Glomerular visceral epithelial cell (primary cell): ENCODE measurements around the gene MOV10L1.
"Not testable (repeated sequence)": the region's sequence is repeated elsewhere in the genome, so short reads cannot be mapped to it uniquely, and the experiment has no call there.

ENCODE experiments used
- DNase-seq: peaks from one replicate; pipeline ENCODE4 v3.0.0-alpha.2; 2016; ENCODE audit errors: extremely low spot score

The MOV10L1 gene

GRCh38 chr22:50078246-50078645, 11.6 kb upstream of the MOV10L1 start:
- no peak for DNase-seq

DNA sequence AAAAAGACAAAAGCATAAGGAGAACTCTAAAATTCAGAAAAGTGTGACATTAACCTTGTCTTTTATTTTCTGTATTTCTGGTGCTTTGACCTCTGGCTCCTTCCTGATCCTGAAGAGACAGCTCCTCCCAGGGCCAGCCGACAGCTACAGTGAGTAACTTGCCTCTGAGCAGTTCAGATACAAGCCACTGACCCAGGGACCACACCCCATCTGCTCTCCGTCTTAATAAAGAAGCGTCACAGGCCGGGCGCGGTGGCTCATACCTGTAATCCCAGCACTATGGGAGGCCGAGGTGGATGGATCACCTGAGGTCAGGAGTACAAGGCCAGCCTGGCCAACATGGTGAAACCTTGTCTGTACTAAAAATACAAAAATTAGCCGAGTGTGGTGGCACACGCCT, 11.0 kb upstream of the MOV10L1 start:
- DNase-seq, result no peak

GRCh38 chr22:50080077-50080465, 9.7 kb upstream of the MOV10L1 start:
- no peak for DNase-seq

GRCh38 chr22:50081426-50082196, 8.2 kb upstream of the MOV10L1 start:
- no peak for DNase-seq

DNA sequence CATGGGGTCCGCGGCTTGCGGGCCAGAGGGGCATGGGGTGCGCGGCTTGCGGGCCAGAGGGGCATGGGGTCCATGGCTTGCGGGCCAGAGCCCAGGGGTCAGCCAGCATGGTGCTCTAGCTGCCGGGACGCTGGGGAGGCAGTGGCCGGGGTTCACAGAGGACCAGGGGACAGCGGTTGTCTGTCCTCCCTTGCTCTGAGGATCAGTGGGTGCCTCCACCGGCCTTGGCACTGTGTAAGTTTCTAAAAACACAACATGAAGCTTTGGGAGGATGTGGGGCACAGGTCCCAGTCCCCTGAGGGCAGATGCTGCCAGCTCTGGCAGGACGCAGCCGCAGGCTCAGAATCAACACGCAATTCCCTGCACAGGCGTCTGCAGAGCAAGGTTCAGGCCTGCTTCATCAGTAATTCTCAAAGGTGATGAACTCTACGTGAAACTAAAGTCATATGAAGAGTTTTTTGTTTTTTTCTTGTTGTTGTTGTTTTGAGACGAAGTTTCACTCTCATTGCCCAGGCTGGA, 7.5 kb upstream of the MOV10L1 start:
- DNase-seq, result no peak

DNA sequence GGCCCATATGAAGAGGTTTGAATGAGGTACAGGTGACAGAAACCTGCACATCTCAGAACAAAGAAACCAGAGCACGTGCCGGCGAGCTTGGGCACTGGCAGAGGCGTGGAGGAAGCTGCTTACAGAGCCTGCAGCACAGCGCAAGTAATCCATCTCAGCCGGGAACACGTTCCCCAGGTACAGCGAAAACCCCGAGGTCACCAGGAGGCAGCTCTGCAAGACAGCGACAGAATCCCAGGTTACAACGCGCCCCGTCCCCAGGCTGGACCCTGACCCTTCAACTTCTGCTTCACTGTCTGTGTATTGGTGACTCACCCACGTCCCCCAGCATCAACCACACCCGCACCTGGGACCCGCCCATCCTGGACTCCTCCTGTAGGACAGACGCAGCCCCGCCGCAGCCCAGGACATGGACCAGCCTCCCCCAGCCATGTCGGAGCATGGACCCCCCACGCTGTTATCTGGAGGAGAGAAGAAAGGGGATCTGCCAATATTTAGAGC, 6.8 kb upstream of the MOV10L1 start:
- DNase-seq, result no peak

- DNase-seq, result no peak
These were observed 6.2 kb upstream of the MOV10L1 start for GRCh38 chr22:50083462-50084079.

DNA sequence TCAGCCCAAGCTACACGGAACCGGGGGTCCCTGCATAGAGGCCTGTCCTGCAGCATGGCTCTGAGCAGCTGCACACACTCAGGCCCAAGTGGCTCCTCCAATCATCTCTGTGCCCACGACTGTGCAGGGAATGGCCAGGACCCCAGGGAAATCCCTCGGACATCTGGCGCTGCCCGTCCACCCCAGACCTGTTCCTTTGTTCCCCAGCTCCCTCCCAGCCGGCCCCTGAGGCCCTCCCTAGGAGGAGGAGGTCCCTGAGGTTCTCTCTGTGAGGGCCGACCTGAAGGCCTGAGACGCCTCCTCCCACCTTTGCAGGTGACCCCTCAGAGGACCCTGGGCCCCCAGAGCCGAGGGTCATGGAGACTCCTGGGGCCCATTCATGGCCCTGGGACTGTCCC, 5.7 kb upstream of the MOV10L1 start:
- no peak for DNase-seq

DNA sequence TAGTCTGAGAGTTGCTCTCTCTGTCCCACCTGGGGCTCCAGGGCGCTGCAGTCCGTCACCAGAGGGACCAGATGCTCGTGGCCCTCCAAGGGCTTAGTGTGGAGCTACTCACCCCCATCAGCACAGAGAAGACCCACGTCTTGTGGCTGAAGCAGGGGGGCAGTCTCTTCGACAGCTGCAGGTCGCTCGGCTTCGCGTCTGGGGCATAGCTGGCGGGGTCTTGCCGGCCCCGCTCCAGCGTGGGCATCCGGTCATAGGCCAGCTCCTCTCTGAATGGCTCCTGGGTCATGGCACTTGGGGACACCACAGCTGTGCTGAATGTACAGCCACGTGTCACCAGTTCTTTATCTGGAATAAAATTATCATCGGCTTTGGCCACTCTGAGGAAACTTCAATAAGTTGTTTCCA, 5.2 kb upstream of the MOV10L1 start:
- no peak for DNase-seq

DNA sequence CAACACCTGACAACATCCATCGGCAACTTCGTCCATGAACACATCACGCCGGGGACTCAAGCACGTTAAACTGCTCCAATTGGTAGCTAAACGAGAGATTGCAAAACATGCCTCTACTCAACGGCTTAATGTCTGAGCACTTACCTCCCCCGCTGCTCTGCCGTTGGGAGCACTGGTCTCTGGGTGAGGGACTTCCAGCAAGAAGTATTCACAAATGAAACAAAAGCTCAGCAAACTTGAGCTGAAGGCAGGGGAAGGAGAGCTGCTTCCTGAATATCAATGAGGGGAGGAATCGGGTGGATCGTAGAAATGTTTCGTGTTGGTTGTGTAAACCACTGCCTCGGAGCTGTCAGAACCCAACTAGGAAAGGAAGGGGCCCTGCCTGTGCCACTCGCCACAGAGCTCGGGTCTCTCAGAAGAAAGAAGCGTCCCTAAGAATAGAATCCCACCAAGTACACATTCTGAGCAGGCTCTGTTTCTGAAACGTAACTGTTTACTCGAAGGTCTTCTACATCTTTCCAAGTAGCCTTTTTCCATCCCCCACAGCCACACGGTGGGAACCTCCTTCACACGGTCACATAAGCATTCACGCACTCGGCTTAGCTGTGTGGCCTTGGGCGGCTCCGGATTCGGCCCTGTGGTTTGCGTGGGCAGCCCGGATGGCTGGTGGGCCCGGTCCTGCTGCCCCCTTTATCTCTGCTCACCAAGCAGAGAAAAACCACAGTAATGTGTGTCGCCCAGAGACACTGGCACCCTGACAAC, 4.4 kb upstream of the MOV10L1 start, which contains the start of gene MLC1:
TSS of gene MLC1 (minus strand) at position 216 of the 762 bp plus-strand sequence. CDS start 524 bp downstream, outside the sequence.
- no peak for DNase-seq

GRCh38 chr22:50086526-50086925, 3.3 kb upstream of the MOV10L1 start:
- no peak for DNase-seq

DNA sequence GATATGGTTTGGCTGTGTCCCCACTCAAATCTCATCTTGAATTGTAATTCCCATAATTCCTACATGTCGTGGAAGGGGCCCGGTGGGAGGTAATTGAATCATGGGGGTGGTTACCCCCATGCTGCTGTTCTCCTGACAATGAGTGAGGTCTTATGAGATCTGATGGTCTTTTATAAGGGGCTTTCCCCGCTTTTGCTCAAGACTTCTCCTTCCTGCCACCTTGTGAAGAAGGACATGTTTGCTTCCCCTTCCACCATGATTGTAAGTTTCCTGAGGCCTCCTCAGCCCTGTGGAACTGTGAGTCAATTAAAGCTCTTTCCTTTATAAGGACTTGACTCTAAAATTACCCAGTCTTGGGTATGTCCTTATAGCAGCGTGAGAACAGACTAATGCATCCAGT, 2.8 kb upstream of the MOV10L1 start:
- DNase-seq, result not testable (repeated sequence)

- DNase-seq, result no peak
These were observed 2.2 kb upstream of the MOV10L1 start for GRCh38 chr22:50087646-50088045.

GRCh38 chr22:50088096-50088495, 1.7 kb upstream of the MOV10L1 start:
- no peak for DNase-seq

DNA sequence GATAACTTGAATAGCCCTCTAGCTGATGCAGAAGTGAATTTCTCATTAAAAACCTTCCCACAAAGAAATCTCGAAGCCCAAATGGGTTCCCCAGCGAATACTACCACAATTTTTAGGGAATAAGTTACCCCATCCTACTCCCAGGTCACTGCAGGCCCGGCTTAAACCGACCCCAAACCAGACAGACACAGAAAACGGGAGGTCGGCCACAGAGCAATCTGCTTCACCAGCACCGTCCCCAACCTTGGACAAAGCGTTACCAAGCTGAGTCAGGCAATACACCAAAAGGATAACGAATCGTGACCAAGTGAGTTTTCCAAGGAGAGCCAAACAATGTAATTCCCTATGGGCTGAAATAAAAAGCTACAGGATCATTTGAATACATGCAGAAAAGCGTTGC, 575 bp upstream of the MOV10L1 start:
- no peak for DNase-seq

DNA sequence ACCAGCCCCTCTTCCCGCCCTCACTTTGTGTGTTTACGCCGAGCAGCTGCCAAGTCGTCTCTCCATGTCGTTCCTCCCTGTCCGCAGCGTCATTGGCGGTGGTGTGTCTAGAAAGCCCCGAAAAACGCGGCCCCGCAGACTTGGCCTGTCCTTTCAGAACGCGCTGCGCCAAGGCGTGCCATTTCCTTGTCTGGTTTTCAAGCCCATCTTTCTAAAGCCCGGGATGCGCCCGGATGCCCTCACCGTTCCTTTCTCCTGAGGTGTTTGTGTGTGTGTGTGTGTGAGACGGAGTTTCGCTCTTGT, 557 bp downstream of the MOV10L1 start:
- no peak for DNase-seq

GRCh38 chr22:50091092-50091768, 1.4 kb downstream of the MOV10L1 start:
- DNase-seq, result no peak

- no peak for DNase-seq
These were observed 2.5 kb downstream of the MOV10L1 start for GRCh38 chr22:50092342-50092741.

GRCh38 chr22:50098052-50098451, 8.2 kb downstream of the MOV10L1 start:
- no peak for DNase-seq

DNA sequence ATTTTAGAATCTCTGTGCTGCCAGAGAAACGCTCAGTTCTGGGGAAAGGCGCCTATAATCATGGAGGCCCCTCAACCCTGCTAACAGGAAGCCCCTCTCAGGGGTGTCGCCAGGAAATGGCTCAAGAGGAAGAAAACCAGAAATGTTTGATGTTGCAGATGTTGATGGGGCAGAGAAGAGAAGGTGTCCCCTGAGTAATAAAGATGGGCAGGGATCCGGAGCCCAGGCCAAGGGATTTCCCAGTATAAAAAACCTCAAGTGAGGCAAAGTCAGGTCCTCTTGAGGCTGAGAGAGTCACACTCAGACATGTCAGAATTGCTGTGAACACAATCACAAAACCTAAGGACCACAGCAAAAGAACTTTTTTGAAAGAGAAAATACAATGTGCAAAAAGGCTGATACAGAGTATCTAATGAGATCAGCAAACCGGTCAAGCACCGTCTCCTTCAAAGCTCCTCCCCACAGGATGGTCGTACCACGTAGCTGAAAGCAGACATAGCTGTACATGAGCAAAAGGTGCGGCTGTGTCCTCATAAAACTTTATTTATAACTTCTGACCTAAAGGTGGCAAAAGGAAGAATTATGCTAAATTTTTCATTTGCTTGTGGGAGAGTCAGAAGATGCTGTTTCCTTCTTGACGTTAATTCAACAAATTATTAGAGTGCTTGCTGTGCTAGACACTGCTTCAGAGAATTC, 12.2 kb downstream of the MOV10L1 start:
- no peak for DNase-seq

DNA sequence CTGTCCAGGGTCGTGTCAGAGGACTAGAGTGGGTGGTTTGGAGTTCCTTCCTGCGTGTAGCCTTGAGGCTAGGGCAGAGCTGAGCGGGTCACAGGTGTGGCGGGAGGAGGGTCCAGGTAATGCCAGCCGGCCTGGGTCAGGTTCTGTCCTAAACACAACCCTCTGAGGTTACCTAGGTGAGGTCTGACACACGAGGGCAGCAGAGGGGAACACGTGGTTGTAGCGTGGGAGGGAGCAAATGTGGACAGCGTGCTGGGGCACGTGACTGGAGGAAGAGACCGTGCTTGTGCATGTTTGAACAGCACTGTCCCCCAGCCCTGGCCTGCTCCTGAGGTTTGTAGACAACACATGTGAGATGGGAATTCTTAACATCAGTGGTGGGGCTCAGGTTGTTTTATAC, 13.1 kb downstream of the MOV10L1 start:
- DNase-seq, result no peak
